NCI-H2081 treated with DMSO at 0.1 percent for 48 hours (cell line): ENCODE measurements around the gene ECI1.

Source experiments
- DNase-seq: peaks from one replicate; lab custom pipeline; 2025; lab: John Stamatoyannopoulos, UW

Gene ECI1

GRCh38 chr16:2233046-2233775 is 18.2 kb downstream of the ECI1 start:
- DNase-seq: no peak

- DNase-seq: no peak
Observed at GRCh38 chr16:2232094-2232990, 19.0 kb downstream of the ECI1 start.

- DNase-seq: no peak
Observed at GRCh38 chr16:2231016-2231931, 20.1 kb downstream of the ECI1 start.

DNA sequence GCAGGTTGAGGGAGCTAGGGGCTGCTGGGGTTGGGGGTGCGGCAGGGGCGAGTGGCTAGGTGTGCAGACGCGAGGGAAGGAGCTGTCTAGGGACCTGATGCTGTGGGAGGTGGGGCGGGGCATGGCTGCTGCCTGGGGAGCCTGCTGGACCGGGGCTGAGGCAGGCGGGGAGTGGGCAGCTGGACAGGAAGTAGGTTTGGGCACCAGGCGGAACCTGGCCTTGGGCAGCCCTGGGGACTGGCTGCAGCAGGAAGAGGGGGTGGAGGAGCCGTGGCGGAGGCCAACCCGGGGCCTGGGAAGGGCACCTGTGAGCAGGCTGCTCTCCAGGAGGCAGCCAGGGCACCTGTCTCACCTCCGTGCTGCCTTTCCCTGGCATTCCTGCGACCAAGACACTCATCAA is 21.0 kb downstream of the ECI1 start:
- DNase-seq: no peak

DNA sequence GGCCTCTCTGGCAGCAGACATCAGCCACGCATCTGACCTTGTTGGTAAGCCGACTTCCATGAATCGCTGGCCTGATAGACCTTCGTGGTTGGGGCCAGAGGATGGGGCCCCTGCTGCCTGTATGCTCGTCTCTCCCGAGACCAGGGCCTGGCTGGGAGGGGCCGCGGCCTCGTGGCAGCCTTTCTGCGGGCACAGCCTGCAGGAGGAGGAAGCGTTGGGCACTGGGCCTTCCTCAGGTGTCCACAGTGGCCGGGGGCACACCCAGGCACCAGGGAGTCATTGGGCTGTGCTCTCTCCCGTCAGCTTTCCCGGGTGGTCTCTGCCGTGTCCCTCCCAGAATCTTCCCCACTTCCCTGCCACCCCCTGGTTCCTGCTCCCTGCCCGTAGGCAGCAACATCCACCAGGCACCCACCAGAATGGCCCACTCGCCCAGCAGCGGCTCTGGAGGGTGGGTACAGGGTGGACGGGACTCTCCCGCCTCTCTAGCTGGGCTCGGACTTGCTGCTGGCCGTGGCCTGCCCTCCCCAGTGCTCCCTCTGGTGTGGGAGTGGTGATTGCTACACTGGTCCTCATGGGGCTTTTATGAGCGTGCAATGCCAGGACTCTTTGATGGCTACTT is 21.6 kb downstream of the ECI1 start:
- no peak for DNase-seq

DNA sequence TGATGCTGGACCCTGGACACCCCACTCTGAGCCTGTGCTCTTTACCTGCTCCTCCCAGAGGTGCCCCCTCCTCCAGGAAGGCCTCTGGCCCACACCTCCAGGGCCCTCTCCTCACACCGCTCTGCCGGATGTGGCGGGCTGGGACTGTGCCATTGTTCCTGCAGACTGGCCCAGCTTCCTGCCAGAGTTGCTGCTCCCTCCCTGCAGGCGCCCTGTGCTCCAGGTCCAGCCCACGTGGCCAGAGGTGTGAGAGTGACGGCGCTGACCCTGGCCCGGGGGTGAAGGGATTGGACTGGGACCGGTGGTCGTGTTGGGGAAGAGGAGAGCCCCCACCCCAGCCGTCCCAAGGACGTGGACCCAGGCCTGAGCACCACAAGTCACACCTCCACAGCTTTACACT is 22.3 kb downstream of the ECI1 start:
- DNase-seq: no peak

DNA sequence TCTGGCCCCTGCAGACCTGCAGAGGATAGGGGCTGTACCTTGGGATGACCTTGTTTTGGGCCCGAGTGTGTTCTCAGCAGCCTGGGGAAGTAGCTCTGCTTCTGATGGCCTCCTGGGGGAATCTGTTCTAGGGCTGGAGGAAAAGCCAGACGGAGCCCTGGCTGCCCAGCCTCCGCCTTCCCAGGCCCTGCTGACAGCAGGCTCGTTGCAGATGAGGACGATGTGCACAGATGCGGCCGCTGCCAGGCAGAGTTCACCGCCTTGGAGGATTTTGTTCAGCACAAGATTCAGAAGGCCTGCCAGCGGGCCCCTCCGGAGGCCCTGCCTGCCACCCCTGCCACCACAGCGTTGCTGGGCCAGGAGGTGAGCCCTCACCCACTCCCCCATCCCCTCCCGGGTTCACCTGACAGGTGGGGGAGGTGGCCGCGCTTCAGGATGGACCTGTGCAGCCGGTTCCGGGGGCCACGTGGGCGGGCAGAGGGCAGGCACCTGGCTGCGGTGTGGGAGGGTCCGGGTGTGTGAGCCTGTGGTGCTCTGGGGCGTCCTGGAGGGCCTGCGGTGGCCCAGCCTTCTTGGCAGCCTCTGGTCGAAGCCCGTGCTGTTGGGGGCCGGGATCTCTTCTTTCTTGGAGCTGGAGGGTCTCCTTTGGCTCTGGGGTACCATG is 23.1 kb downstream of the ECI1 start:
- no peak for DNase-seq

GRCh38 chr16:2226918-2227317 is 24.5 kb downstream of the ECI1 start:
- no peak for DNase-seq

DNA sequence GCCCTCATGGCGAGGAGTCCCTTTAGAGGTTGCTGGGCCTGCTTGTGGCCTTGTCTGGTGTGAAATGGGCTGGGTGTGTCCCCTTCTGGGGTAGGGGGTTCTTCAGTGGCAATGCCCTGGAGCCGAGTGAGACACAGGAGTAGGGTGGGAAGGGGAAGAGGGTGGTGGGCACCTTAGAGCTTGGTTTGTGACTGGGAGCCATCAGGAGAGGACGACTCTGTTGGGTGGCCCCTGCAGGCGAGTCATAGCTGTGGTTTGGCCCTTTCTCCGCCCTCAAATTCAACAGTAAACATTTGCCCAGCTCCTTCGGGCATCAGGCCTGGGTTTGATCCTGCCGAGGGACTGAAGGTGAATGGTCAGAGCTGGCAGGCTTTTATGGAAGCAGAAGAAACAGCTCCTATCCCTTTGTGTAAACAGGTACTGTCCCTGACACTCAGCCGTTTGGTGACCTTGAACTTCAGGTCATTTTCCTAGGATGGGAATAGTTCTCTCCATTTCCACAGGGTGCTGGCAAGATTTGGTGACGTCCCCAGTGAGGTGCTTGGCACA is 25.1 kb downstream of the ECI1 start:
- DNase-seq: no peak

DNA sequence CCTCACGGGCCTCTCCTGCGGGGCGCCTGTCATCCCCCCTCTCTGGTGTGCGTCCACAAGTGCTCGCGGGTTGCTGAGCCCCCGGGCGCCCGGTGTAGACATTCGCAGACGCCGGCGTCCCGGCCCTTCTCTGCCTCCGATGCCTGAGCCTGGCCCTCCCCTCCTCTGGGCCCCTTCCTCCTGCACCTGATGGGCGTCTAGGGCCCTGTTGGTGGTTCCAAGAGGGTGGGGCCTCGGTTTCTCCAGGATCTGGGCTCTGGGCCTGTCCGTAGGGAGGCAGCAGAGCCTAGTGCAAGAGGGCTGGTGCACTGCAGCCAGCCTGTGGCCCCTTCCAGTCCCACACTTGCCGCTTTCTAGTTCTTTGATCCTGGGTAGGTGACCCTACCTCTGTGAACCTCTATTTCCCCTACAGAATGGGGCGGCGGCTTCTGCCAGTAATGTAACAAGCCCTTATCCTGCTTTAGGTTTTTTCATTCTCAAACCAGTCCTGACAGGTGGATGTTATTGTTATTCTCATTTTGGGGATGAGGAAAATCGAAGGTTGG is 27.4 kb downstream of the ECI1 start:
- DNase-seq: no peak

GRCh38 chr16:2223221-2223941 is 28.0 kb downstream of the ECI1 start, which contains the start of gene E4F1:
TSS of gene E4F1 (plus strand) at chr16:2223591. CDS start at chr16:2223614, 23 bp downstream.
- peak; percentile 81 for DNase-seq

- no peak for DNase-seq
Observed at GRCh38 chr16:2216330-2216729, 35.1 kb downstream of the ECI1 start.

GRCh38 chr16:2214719-2214968 is 36.7 kb downstream of the ECI1 start, which contains the start of gene PGP:
TSS of gene PGP (minus strand) at chr16:2214840. CDS start at chr16:2214777, 63 bp downstream.
- DNase-seq: no peak

DNA sequence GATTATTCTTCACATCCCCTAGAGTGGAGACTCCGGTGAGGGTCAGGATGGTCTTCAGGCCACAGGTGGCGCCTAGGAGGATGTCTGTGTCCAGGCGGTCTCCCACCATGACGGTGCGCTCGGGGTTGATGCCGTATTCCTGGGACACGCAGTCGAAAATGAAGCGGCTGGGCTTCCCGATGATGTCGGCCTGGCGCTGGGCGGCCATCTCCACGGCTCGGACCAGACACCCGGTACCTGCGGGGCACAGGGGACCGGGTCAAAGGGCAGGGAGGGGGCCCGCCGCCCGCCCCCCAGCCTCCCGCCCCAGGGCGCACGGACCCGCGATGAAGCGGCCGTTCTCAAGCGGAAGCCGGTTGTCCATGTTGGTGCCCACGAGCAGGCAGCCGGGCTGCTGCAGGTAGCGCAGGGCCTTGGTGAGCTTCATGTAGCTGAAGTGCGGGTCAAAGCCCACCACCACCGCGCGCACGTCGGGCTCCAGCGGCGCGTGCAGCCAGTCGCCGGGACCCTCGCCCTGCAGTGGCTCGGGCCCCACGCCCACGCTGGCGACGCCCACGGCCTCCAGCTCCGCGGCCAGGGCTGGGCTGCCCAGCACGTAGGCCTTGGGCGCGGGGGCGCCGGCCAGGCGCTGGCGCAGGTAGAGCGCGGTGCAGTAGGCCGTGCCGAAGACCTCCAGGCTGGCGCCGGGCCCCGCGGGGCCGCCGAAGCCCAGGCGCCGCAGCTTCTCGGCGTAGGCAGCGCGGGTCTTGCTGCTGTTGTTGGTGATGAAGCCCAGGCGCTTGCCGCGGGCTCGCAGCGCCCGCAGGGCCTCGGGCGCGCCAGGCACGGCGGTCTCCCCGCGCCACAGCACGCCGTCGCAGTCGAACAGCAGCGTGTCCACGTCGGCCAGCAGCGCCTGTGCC is 37.3 kb downstream of the ECI1 start:
- no peak for DNase-seq

GRCh38 chr16:2212362-2213324 is 38.7 kb downstream of the ECI1 start:
- DNase-seq: no peak

- no peak for DNase-seq
Observed at GRCh38 chr16:2211923-2212347, 39.5 kb downstream of the ECI1 start.
